ENCODE results near the gene IL36B.

Gene IL36B

DNA sequence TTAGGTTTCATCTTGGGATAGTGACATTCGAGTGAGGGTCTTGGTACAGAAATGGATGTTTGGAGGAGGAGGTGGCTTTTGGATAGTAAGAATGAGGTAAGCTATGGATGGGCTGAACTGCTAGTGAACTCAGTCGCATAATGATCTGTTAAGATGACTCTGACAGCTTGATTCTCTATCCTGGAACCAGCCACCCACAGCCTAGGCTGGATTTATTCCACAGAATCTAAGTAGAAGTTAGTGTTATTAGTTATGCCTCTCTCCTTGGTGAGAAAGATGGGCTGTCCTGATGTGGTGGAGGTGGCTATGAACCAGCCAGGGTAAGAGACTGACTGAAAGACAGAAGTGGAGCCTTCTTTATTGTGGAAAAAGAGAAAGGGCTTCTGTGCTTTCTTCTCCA is 25.0 kb downstream of the IL36B start:
- Histone ChIP-seq H3K27me3 (ENCODE audit: control insufficient read depth, insufficient read depth, low read length) (no peaks in the 10 kb centered on the region), H3K4me1 (ENCODE audit: control insufficient read depth, insufficient read depth, low read length) (no peaks in the 10 kb centered on the region; the same call in 1 of the 2 replicates), H3K27ac (ENCODE audit: low read length) (no peak overlapping the region), H3K9me3 (ENCODE audit: control insufficient read depth, insufficient read depth, low read length) (no peaks in the 10 kb centered on the region), H3K4me3 (ENCODE audit: low read length) (no peak overlapping the region), H3K36me3 (ENCODE audit: control insufficient read depth, insufficient read depth, low read length) (no peaks in the 10 kb centered on the region)
- DNase-seq (ENCODE audit: low read depth, low spot score), result no peak
- no CpG with 5 or more reads among the region's 2 CpGs for WGBS (ENCODE audit: insufficient coverage, insufficient read length)

GRCh38 chr2:113025737-113026136 is 26.9 kb downstream of the IL36B start:
- DNase-seq (ENCODE audit: low read depth, low spot score), result no peak
- WGBS (ENCODE audit: insufficient coverage, insufficient read length), result no CpG with 5 or more reads among the region's 2 CpGs
- no peak overlapping the region for H3K27ac ChIP-seq (ENCODE audit: low read length)
- no peak overlapping the region for H3K4me3 ChIP-seq (ENCODE audit: low read length)
- H3K27me3 ChIP-seq (ENCODE audit: control insufficient read depth, insufficient read depth, low read length), result no peaks in the 10 kb centered on the region
- no peaks in the 10 kb centered on the region for H3K36me3 ChIP-seq (ENCODE audit: control insufficient read depth, insufficient read depth, low read length)
- no peaks in the 10 kb centered on the region for H3K9me3 ChIP-seq (ENCODE audit: control insufficient read depth, insufficient read depth, low read length)
- H3K4me1 ChIP-seq (ENCODE audit: control insufficient read depth, insufficient read depth, low read length), result no peaks in the 10 kb centered on the region; the same call in 1 of the 2 replicates

DNA sequence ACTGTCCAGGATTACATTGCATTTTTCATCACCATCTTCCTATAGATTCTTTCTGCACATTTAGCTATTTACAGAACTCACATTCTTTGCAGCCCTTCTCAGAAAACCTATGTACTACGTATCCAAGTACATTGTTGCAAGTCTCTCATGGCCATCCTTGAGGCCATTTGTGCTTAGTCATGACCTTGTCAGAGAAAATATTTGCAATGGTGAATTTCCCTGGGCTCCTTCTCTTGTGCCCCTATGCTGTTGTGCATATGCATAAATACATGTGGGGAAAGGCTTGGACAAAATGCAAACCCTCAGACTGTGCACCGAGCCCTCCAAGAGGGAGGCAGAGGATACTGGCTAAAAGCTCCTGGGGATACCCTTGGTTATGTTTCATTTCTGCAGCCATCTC is 27.9 kb downstream of the IL36B start:
- H3K27me3 ChIP-seq (ENCODE audit: control insufficient read depth, insufficient read depth, low read length), result no peaks in the 10 kb centered on the region
- H3K36me3 ChIP-seq (ENCODE audit: control insufficient read depth, insufficient read depth, low read length), result no peaks in the 10 kb centered on the region
- H3K27ac ChIP-seq (ENCODE audit: low read length), result no peak overlapping the region
- H3K4me1 ChIP-seq (ENCODE audit: control insufficient read depth, insufficient read depth, low read length), result no peaks in the 10 kb centered on the region; the same call in 1 of the 2 replicates
- WGBS (ENCODE audit: insufficient coverage, insufficient read length), result no CpG with 5 or more reads among the region's 2 CpGs
- H3K4me3 ChIP-seq (ENCODE audit: low read length), result no peak overlapping the region
- no peak for DNase-seq (ENCODE audit: low read depth, low spot score)
- no peaks in the 10 kb centered on the region for H3K9me3 ChIP-seq (ENCODE audit: control insufficient read depth, insufficient read depth, low read length)

- H3K27me3 ChIP-seq (ENCODE audit: control insufficient read depth, insufficient read depth, low read length), result no peaks in the 10 kb centered on the region
- no peaks in the 10 kb centered on the region for H3K4me1 ChIP-seq (ENCODE audit: control insufficient read depth, insufficient read depth, low read length)
- H3K9me3 ChIP-seq (ENCODE audit: control insufficient read depth, insufficient read depth, low read length), result no peaks in the 10 kb centered on the region
- H3K27ac ChIP-seq (ENCODE audit: low read length), result no peak overlapping the region
- H3K4me3 ChIP-seq (ENCODE audit: low read length), result no peak overlapping the region
- no peaks in the 10 kb centered on the region for H3K36me3 ChIP-seq (ENCODE audit: control insufficient read depth, insufficient read depth, low read length)
- no peak for DNase-seq (ENCODE audit: low read depth, low spot score)
- 100% methylated on average over 2 of the region's 4 CpGs for WGBS (ENCODE audit: insufficient coverage, insufficient read length)
These were observed 31.4 kb downstream of the IL36B start for GRCh38 chr2:113021312-113021711.

DNA sequence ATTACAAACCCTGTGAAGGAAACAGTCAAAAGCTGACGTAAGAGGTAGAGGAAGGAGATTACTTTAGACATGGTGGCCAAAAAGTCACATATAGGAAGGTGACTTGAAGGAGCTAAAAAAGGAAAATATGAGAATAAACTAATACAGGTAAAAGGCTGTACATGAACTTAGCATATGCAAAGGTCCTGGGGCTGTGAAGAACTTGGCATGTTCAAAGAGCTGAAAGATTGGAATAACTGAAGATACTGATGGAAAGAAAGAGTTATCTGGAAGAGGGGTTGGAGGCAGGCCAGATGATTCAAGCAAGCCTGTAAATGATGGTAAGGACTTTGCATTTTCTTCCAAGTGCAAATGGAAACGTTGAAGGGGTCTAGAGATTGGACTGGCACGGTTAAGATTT is 34.2 kb downstream of the IL36B start:
- Histone ChIP-seq H3K9me3 (ENCODE audit: control insufficient read depth, insufficient read depth, low read length) (no peaks in the 10 kb centered on the region), H3K27me3 (ENCODE audit: control insufficient read depth, insufficient read depth, low read length) (no peaks in the 10 kb centered on the region), H3K27ac (ENCODE audit: low read length) (no peak overlapping the region), H3K4me1 (ENCODE audit: control insufficient read depth, insufficient read depth, low read length) (no peaks in the 10 kb centered on the region), H3K36me3 (ENCODE audit: control insufficient read depth, insufficient read depth, low read length) (no peaks in the 10 kb centered on the region), H3K4me3 (ENCODE audit: low read length) (no peak overlapping the region)
- no peak for DNase-seq (ENCODE audit: low read depth, low spot score)
- WGBS (ENCODE audit: insufficient coverage, insufficient read length), result no CpG with 5 or more reads among the region's 3 CpGs

DNA sequence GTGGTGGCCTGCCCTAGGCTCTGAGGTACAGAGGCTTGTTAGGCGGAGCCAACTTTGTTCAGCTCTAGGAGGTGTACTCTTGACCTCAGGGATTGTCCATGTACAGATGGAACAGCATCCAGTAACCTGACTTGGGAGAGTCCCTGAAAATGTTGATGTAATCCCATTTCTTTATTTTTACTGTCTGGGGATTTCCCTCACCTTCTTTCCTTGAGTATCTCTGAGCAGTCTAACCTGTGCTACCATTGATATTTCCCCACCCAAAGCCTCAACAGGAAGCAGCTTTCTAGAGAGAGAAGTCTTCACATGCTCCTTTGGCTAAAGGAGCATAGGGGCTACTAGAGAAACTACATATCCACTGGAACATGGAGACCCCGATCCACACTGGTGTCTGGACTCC is 37.0 kb downstream of the IL36B start:
- no peaks in the 10 kb centered on the region for H3K4me1 ChIP-seq (ENCODE audit: control insufficient read depth, insufficient read depth, low read length)
- H3K4me3 ChIP-seq (ENCODE audit: low read length), result no peak overlapping the region
- H3K36me3 ChIP-seq (ENCODE audit: control insufficient read depth, insufficient read depth, low read length), result no peaks in the 10 kb centered on the region
- no peaks in the 10 kb centered on the region for H3K9me3 ChIP-seq (ENCODE audit: control insufficient read depth, insufficient read depth, low read length)
- H3K27ac ChIP-seq (ENCODE audit: low read length), result no peak overlapping the region
- no peaks in the 10 kb centered on the region for H3K27me3 ChIP-seq (ENCODE audit: control insufficient read depth, insufficient read depth, low read length)
- DNase-seq (ENCODE audit: low read depth, low spot score), result no peak
- no CpG with 5 or more reads among the region's 2 CpGs for WGBS (ENCODE audit: insufficient coverage, insufficient read length)

GRCh38 chr2:113015042-113015441 is 37.6 kb downstream of the IL36B start:
- no peak for DNase-seq (ENCODE audit: low read depth, low spot score)
- H3K4me3 ChIP-seq (ENCODE audit: low read length), result no peak overlapping the region
- no peaks in the 10 kb centered on the region for H3K36me3 ChIP-seq (ENCODE audit: control insufficient read depth, insufficient read depth, low read length)
- H3K9me3 ChIP-seq (ENCODE audit: control insufficient read depth, insufficient read depth, low read length), result no peaks in the 10 kb centered on the region
- no peaks in the 10 kb centered on the region for H3K4me1 ChIP-seq (ENCODE audit: control insufficient read depth, insufficient read depth, low read length)
- H3K27me3 ChIP-seq (ENCODE audit: control insufficient read depth, insufficient read depth, low read length), result no peaks in the 10 kb centered on the region
- no peak overlapping the region for H3K27ac ChIP-seq (ENCODE audit: low read length)
- WGBS (ENCODE audit: insufficient coverage, insufficient read length), result no CpG with 5 or more reads among the region's 1 CpG

GRCh38 chr2:113014067-113014466 is 38.6 kb downstream of the IL36B start:
- no CpG with 5 or more reads among the region's 2 CpGs for WGBS (ENCODE audit: insufficient coverage, insufficient read length)
- no peak for DNase-seq (ENCODE audit: low read depth, low spot score)

GRCh38 chr2:113013336-113013661 is 39.4 kb downstream of the IL36B start:
- no peak overlapping the region for H3K4me3 ChIP-seq (ENCODE audit: low read length)
- no CpG with 5 or more reads among the region's 3 CpGs for WGBS (ENCODE audit: insufficient coverage, insufficient read length)
- DNase-seq (ENCODE audit: low read depth, low spot score), result no peak
- no peaks in the 10 kb centered on the region for H3K4me1 ChIP-seq (ENCODE audit: control insufficient read depth, insufficient read depth, low read length)
- H3K36me3 ChIP-seq (ENCODE audit: control insufficient read depth, insufficient read depth, low read length), result no peaks in the 10 kb centered on the region
- H3K27ac ChIP-seq (ENCODE audit: low read length), result no peak overlapping the region
- no peaks in the 10 kb centered on the region for H3K9me3 ChIP-seq (ENCODE audit: control insufficient read depth, insufficient read depth, low read length)
- H3K27me3 ChIP-seq (ENCODE audit: control insufficient read depth, insufficient read depth, low read length), result no peaks in the 10 kb centered on the region

More at GRCh38 chr2:113014067-113014466, 38.6 kb downstream of the IL36B start:
- Histone ChIP-seq H3K4me1 (ENCODE audit: control insufficient read depth, insufficient read depth, low read length) (no peaks in the 10 kb centered on the region), H3K27ac (ENCODE audit: low read length) (no peak overlapping the region), H3K4me3 (ENCODE audit: low read length) (no peak overlapping the region), H3K9me3 (ENCODE audit: control insufficient read depth, insufficient read depth, low read length) (no peaks in the 10 kb centered on the region), H3K36me3 (ENCODE audit: control insufficient read depth, insufficient read depth, low read length) (no peaks in the 10 kb centered on the region), H3K27me3 (ENCODE audit: control insufficient read depth, insufficient read depth, low read length) (no peaks in the 10 kb centered on the region)

DNA sequence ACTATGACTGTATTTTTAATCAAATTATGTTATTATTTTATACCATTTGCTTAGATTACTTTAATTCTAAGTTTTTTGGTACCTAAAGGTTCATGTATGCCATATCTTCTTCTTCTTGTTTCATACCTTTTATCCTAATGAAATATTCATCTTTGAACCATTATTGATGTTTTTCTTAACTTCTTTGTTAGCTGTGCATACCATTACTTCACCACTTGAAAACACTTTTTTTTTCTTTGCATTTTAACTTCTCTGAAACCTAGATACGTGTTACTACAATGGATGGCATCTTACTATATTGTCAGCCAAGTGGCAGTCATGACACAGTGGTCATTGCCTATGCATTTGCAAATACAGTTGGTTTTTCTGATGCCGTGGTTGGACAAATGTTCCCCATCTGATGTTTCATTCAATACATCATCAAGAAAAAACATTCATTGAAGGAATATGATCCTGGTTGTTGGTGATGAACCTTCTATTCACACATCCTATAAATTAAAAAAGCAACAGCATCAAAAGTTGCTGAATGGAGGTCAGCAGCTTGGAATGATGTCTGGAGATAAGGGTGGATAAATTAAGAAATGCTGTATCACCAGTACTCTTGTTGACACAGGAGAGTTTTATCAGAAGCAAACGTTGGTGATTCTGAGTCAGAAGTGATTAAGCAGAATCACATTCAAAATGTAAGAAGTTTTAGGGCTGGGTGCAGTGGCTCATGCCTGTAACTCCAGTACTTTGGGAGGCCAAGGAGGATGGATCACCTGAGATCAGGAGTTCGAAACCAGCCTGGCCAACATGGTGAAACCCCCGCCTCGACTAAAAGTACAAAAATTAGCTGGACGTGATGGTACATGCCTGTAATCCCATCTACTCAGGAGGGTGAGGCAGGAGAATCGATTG is 40.0 kb downstream of the IL36B start:
- Histone ChIP-seq H3K27ac (ENCODE audit: low read length) (no peak overlapping the region), H3K27me3 (ENCODE audit: control insufficient read depth, insufficient read depth, low read length) (no peaks in the 10 kb centered on the region), H3K36me3 (ENCODE audit: control insufficient read depth, insufficient read depth, low read length) (no peaks in the 10 kb centered on the region), H3K4me1 (ENCODE audit: control insufficient read depth, insufficient read depth, low read length) (no peaks in the 10 kb centered on the region), H3K9me3 (ENCODE audit: control insufficient read depth, insufficient read depth, low read length) (no peaks in the 10 kb centered on the region), H3K4me3 (ENCODE audit: low read length) (no peak overlapping the region)
- no peak for DNase-seq (ENCODE audit: low read depth, low spot score)
- no CpG with 5 or more reads among the region's 8 CpGs for WGBS (ENCODE audit: insufficient coverage, insufficient read length)

DNA sequence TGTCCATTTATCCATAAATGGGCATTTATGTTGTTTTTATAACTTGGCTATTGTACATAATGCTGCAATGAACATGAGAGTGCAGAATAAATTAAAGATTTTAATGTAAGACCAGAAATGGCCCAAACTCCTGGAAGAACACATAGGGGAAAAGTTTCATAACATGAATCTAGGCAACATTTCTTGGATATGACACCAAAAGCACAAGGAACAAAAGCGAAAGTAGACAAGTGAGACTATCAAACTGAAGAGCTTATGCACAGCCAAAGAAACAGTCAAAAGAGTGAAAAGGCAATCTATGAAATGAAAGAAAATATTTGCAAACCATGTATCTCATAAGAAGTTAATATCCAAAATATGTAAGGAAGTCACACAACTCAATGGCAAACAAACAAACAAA is 41.6 kb downstream of the IL36B start:
- no peak overlapping the region for H3K27ac ChIP-seq (ENCODE audit: low read length)
- H3K9me3 ChIP-seq (ENCODE audit: control insufficient read depth, insufficient read depth, low read length), result no peaks in the 10 kb centered on the region
- no peaks in the 10 kb centered on the region for H3K4me1 ChIP-seq (ENCODE audit: control insufficient read depth, insufficient read depth, low read length)
- DNase-seq (ENCODE audit: low read depth, low spot score), result no peak
- no peak overlapping the region for H3K4me3 ChIP-seq (ENCODE audit: low read length)
- WGBS (ENCODE audit: insufficient coverage, insufficient read length), result no CpG with 5 or more reads among the region's 1 CpG
- H3K27me3 ChIP-seq (ENCODE audit: control insufficient read depth, insufficient read depth, low read length), result no peaks in the 10 kb centered on the region
- no peaks in the 10 kb centered on the region for H3K36me3 ChIP-seq (ENCODE audit: control insufficient read depth, insufficient read depth, low read length)

Measured in iPS DF 6.9 (cell line).